NCI-H2107 (cell line): ENCODE measurements around the gene ESAM.

Experiments
- DNase-seq: peaks from one replicate; lab custom pipeline; 2025; lab: John Stamatoyannopoulos, UW

The ESAM gene

GRCh38 chr11:124753205-124753604, 8.9 kb downstream of the ESAM start:
- DNase-seq: no peak

- DNase-seq: no peak
These were observed 9.5 kb downstream of the ESAM start for GRCh38 chr11:124752471-124753102.

- DNase-seq: no peak
These were observed 10.2 kb downstream of the ESAM start, which contains the start of gene VSIG2 for GRCh38 chr11:124751741-124752470. VSIG2 (minus strand) TSS chr11:124752255; CDS start chr11:124752137, 118 bp downstream.

DNA sequence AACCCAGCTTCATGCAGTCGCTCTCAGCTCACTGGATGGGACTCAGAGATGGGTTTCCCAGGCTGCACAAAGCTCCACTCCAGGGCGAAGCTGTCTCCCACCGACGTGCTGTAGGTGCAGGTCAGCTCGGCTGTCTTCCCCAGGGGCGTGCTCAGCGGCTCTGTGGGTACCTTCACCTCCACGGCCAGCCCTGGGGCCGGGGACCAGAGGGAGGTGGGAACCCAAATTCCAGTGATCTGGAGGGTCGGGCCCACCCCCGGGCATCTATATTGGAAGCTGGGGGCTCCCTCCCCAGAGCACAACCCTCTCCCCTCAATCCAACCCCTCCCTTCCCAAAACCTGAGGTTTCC, 10.7 kb downstream of the ESAM start:
- no peak for DNase-seq

GRCh38 chr11:124749912-124750311, 12.2 kb downstream of the ESAM start:
- DNase-seq: no peak

- DNase-seq: no peak
These were observed 13.4 kb downstream of the ESAM start for GRCh38 chr11:124748481-124749343.

DNA sequence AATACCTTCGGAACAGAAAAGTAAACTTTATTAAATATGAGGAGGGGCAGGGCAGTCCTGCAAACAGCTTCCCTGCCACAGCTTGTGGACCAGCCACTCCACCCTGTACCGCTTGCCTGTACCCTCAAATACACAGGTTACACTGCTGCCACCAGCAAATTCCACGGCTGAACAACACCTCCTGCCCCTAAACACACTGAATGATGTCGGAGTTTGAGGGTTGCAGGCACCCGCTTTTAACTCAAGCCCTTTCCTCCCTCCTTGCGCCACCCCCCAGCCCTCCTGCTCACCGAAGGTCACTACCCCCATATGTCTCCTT, 14.0 kb downstream of the ESAM start:
- DNase-seq: no peak

- no peak for DNase-seq
These were observed 14.5 kb downstream of the ESAM start for GRCh38 chr11:124747406-124748099.

DNA sequence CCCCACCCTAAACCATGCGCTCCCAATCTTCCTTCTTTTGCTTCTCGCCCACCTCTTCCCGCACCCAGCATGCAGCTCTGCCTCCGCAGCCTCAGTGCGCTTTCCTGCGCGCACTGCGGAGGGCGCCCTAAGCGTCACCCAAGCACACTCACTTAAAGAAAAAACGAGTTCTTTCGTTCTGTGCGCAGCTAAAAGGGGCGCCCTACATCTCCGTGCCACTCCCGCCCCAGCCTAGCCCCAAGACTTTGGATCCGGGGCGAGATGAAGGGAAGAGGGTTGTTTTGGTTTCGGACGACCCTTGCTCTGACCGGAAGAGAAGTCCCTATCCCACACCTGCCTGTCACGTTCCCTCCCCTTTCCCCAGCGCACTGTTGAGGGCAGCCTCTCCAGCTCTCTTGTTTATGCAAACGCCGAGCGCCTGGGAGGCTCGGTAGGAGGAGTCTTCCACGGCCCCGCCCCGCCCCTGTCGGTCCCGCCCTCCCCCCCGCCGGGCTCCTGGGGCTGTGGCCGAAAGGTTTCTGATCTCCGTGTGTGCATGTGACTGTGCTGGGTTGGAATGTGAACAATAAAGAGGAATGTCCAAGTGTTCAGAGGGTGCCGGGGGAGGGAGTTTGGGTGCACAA, 15.4 kb downstream of the ESAM start:
- DNase-seq: no peak

- DNase-seq: no peak
These were observed 16.1 kb downstream of the ESAM start for GRCh38 chr11:124745835-124746620.

- DNase-seq: no peak
These were observed 16.7 kb downstream of the ESAM start for GRCh38 chr11:124745270-124745834.

DNA sequence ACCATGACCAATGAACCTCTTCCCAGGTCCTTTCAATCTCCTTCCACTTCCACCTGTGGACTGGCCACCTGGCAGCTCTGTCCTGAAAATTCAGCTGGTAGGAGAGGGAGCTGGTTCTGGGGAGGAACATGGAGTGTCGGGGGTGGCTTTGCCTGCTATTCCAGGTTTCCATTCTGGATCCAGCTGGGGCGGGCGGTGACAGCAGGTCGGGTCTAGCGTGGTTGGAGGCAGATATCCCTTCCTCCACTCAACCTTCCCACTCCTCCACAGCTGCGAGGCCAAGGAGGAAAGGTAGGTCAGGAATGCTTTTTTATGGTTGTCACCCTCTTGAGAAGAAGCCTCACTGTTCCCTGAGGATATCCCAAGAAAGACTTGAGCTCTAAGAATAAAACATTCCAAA, 19.0 kb downstream of the ESAM start:
- DNase-seq: no peak

- DNase-seq: no peak
These were observed 19.5 kb downstream of the ESAM start for GRCh38 chr11:124742555-124742954.

- no peak for DNase-seq
These were observed 21.7 kb downstream of the ESAM start for GRCh38 chr11:124740277-124740882.

GRCh38 chr11:124739479-124740276, 22.4 kb downstream of the ESAM start, which contains the start of gene NRGN:
NRGN (plus strand) TSS chr11:124739942; CDS start chr11:124740085, 143 bp downstream.
- DNase-seq: no peak

DNA sequence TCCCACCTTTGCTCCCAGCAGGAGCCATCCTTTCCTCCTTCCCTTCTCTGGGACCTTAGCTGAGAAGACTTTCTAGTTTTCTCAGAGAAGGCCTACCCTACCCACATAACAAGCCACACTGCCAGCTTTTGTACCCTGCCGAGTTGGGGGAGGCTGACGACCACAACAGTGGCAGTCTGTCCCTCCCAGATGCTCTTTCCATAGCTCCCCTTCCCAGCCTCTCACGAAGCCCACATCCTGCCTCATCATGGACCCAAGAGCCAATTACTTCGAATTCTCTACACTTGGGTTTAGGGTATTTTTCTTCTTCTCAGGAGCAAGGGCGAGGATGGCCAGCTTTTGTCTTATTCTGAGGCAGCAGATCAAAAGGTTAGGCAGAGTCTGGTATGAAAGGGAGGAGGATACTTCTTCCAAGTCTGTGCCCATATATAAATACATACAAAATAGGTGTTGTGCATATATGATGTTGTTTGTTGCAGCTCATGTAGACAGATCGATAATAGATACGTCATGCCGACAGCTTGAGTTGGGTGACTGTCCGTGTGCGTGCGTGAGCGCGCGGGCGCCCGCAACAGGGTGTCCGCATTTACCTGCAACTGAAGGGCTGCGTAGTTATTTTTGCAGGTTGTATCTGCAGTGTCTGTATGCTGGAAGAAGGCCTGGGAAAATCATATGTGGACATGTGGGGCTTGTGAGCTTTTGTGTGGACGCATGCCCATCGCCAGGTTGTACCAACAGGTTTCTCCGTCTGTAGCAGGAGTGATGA, 23.2 kb downstream of the ESAM start:
- no peak for DNase-seq

GRCh38 chr11:124737638-124738305, 24.3 kb downstream of the ESAM start:
- no peak for DNase-seq

- no peak for DNase-seq
These were observed 25.4 kb downstream of the ESAM start for GRCh38 chr11:124736736-124737135.
